ENCODE measurements around the gene ZDHHC3.
"Not testable (repeated sequence)": the region's sequence is repeated elsewhere in the genome, so short reads cannot be mapped to it uniquely, and the experiment has no call there.

The ZDHHC3 gene

GRCh38 chr3:44993471-44994205 is 17.7 kb upstream of the ZDHHC3 start:
- no peak for DNase-seq

GRCh38 chr3:44992555-44993470 is 16.8 kb upstream of the ZDHHC3 start:
- DNase-seq: peak; percentile 36

GRCh38 chr3:44991326-44991725 is 15.4 kb upstream of the ZDHHC3 start:
- no peak for DNase-seq

GRCh38 chr3:44989636-44990373 is 13.8 kb upstream of the ZDHHC3 start:
- DNase-seq: no peak

- no peak for DNase-seq
Measured at GRCh38 chr3:44989141-44989540, 13.2 kb upstream of the ZDHHC3 start.

- peak; percentile 27 for DNase-seq
Measured at GRCh38 chr3:44988073-44988472, 12.1 kb upstream of the ZDHHC3 start.

GRCh38 chr3:44987332-44987731 is 11.4 kb upstream of the ZDHHC3 start:
- DNase-seq: no peak

GRCh38 chr3:44986330-44986729 is 10.4 kb upstream of the ZDHHC3 start:
- DNase-seq: not testable (repeated sequence)

- DNase-seq: no peak
Measured at GRCh38 chr3:44984335-44984734, 8.4 kb upstream of the ZDHHC3 start.

- no peak for DNase-seq
Measured at GRCh38 chr3:44983484-44983941, 7.5 kb upstream of the ZDHHC3 start.

- no peak for DNase-seq
Measured at GRCh38 chr3:44982817-44983216, 6.8 kb upstream of the ZDHHC3 start.

GRCh38 chr3:44981751-44982150 is 5.8 kb upstream of the ZDHHC3 start:
- no peak for DNase-seq

- no peak for DNase-seq
Measured at GRCh38 chr3:44981220-44981619, 5.2 kb upstream of the ZDHHC3 start.

- no peak for DNase-seq
Measured at GRCh38 chr3:44974416-44974815, 1.6 kb downstream of the ZDHHC3 start.

GRCh38 chr3:44970926-44971490 is 5.0 kb downstream of the ZDHHC3 start:
- DNase-seq: no peak

GRCh38 chr3:44969828-44970179 is 6.2 kb downstream of the ZDHHC3 start:
- no peak for DNase-seq

- no peak for DNase-seq
Measured at GRCh38 chr3:44969154-44969827, 6.7 kb downstream of the ZDHHC3 start.

- DNase-seq: no peak
Measured at GRCh38 chr3:44968447-44968858, 7.5 kb downstream of the ZDHHC3 start.

GRCh38 chr3:44966795-44967278 is 9.1 kb downstream of the ZDHHC3 start:
- no peak for DNase-seq

- no peak for DNase-seq
Measured at GRCh38 chr3:44965165-44965564, 10.8 kb downstream of the ZDHHC3 start.

GRCh38 chr3:44963571-44964325 is 12.2 kb downstream of the ZDHHC3 start:
- DNase-seq: no peak

Data from RPMI8226 (cell line).